OCI-LY1 (cell line): ENCODE results near the gene MYL12B.

ENCODE experiments used
- H2AFZ ChIP-seq: fragments of 200-600 bp; sonication (generic), shearing (Covaris generic); 2 replicates; pipeline ENCODE4 v1.6.0; 2014; ENCODE audit warnings: antibody characterized with exemption, mild to moderate bottlenecking, low read length
- H3F3A ChIP-seq: fragments of 200-600 bp; sonication (generic), shearing (Covaris generic); 2 replicates; pipeline ENCODE4 v1.6.0; 2014; ENCODE audit warnings: mild to moderate bottlenecking, antibody characterized with exemption, low read length, moderate library complexity; ENCODE audit not compliant: insufficient read depth
- H3K27ac ChIP-seq: fragments of 200-600 bp; sonication (generic); 2 replicates; pipeline ENCODE4 v1.5.1; 2014; ENCODE audit warnings: low read length, mixed run types, mild to moderate bottlenecking, low read depth; ENCODE audit not compliant: poor library complexity, severe bottlenecking
- H3K27me3 ChIP-seq: fragments of 200-600 bp; sonication (generic); 2 replicates; pipeline ENCODE4 v1.6.0; 2014; ENCODE audit warnings: antibody characterized with exemption, mild to moderate bottlenecking, low read length, moderate library complexity; ENCODE audit not compliant: insufficient read depth
- H3K36me3 ChIP-seq: fragments of 200-600 bp; sonication (generic); 2 replicates; pipeline ENCODE4 v1.6.1; 2014; ENCODE audit warnings: mild to moderate bottlenecking, antibody characterized with exemption, low read length, moderate library complexity, mixed read lengths; ENCODE audit not compliant: insufficient read depth
- H3K4me1 ChIP-seq: fragments of 200-600 bp; sonication (generic); 2 replicates; pipeline ENCODE4 v1.5.1; 2014; ENCODE audit warnings: mild to moderate bottlenecking, low read length, moderate library complexity; ENCODE audit not compliant: insufficient read depth, severe bottlenecking
- H3K4me2 ChIP-seq: fragments of 200-600 bp; sonication (generic), shearing (Covaris generic); 2 replicates; pipeline ENCODE4 v1.6.1; 2014; ENCODE audit warnings: low read length
- H3K4me3 ChIP-seq: fragments of 200-600 bp; sonication (generic); 2 replicates; pipeline ENCODE4 v1.5.1; 2014; ENCODE audit warnings: low read length, low read depth, mild to moderate bottlenecking, mixed read lengths; ENCODE audit not compliant: poor library complexity, severe bottlenecking
- H3K79me2 ChIP-seq: fragments of 200-600 bp; shearing (Covaris generic); 2 replicates; pipeline ENCODE4 v1.6.1; 2016; ENCODE audit warnings: mixed run types, low read length, mixed read lengths; ENCODE audit not compliant: insufficient read depth
- H3K9ac ChIP-seq: fragments of 200-600 bp; sonication (generic), shearing (Covaris generic); 2 replicates; pipeline ENCODE4 v1.6.1; 2014; ENCODE audit warnings: mild to moderate bottlenecking, low read length, mixed read lengths
- H3K9me2 ChIP-seq: fragments of 200-600 bp; sonication (generic), shearing (Covaris generic); 2 replicates; pipeline ENCODE4 v1.6.1; 2014; ENCODE audit warnings: low read depth, mild to moderate bottlenecking, low read length, mixed read lengths
- H3K9me3 ChIP-seq: fragments of 200-600 bp; shearing (Covaris generic); 2 replicates; pipeline ENCODE4 v1.6.1; 2014; ENCODE audit warnings: low read length, mixed read lengths
- H4K20me1 ChIP-seq: fragments of 200-600 bp; sonication (generic), shearing (Covaris generic); 2 replicates; pipeline ENCODE4 v1.6.0; 2016; ENCODE audit warnings: mild to moderate bottlenecking, low read length; ENCODE audit not compliant: insufficient read depth
- EZH2 ChIP-seq: fragments of 200-600 bp; sonication (generic), shearing (Covaris generic); IDR thresholded peaks from 2 replicates; pipeline ENCODE4 v1.8.0; 2017; ENCODE audit warnings: borderline replicate concordance, mixed run types, mild to moderate bottlenecking, antibody characterized with exemption, low read length, moderate library complexity, mixed read lengths
- TF ChIP-seq, protein P1 (sequence below): fragments of 200-600 bp; sonication (generic), shearing (Covaris generic); IDR thresholded peaks from 2 replicates; pipeline ENCODE4 v1.5.1; 2017; ENCODE audit warnings: mild to moderate bottlenecking, antibody characterized with exemption, low read length, moderate library complexity, mixed read lengths

Gene MYL12B

DNA sequence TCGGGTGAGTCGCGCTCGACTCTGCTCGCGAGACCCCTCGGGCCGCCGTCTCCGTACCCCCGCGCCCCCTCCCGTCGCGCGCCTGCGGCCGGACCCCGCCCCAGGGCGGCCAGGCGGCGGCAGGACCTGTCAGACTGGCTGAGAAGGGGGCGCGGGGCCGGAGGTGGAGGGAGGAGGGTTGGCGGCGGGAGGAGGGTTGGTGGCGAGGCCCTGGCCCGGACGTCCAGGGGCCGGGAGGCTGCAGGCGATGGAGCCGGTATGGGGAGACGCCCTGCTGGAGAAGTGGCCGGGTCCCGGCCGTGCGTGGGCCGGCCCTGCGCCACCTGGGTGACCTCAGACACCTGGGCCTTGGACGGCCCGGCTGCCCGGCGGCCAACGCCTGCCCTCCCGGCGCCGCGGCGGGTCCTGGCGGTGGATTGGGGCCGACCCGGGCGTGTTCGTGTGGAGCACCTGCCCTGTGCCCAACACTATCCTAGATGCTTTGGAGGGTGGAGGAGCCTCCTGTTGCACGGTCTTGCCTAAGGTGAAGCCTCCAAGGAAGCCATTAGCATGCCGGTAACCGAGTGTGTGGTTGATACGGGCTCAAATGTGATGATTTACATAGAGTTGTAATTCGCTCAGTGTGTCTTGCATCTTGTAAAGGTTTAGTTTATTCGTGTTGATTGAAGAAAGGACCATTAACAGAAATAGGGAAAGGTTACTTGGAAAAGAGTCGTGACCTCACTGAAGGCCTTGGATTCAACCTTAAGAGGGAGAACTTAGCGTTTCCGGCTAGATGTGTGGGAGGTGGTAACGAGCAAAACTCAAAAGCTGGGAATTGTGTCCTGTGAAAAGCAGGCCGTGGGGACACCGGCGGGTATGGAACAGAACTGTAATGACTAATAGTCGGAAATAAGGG, 550 bp downstream of the MYL12B start:
- no peaks in the 10 kb centered on the region for H4K20me1 ChIP-seq
- H3K9me2 ChIP-seq = no peaks in the 10 kb centered on the region
- H3K27ac ChIP-seq = peak overlapping the region; percentile 27
- H3K4me2 ChIP-seq = peak overlapping the region; percentile 69
- TF ChIP-seq EZH2 = no peak
- TF ChIP-seq, protein P1, sequence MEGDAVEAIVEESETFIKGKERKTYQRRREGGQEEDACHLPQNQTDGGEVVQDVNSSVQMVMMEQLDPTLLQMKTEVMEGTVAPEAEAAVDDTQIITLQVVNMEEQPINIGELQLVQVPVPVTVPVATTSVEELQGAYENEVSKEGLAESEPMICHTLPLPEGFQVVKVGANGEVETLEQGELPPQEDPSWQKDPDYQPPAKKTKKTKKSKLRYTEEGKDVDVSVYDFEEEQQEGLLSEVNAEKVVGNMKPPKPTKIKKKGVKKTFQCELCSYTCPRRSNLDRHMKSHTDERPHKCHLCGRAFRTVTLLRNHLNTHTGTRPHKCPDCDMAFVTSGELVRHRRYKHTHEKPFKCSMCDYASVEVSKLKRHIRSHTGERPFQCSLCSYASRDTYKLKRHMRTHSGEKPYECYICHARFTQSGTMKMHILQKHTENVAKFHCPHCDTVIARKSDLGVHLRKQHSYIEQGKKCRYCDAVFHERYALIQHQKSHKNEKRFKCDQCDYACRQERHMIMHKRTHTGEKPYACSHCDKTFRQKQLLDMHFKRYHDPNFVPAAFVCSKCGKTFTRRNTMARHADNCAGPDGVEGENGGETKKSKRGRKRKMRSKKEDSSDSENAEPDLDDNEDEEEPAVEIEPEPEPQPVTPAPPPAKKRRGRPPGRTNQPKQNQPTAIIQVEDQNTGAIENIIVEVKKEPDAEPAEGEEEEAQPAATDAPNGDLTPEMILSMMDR = no peak
- peaks cover 54% of the 10 kb centered on the region for H3K4me1 ChIP-seq
- H3K79me2 ChIP-seq = peaks cover 50% of the 10 kb centered on the region
- H3K9me3 ChIP-seq = no peaks in the 10 kb centered on the region
- H3F3A ChIP-seq = no peaks in the 10 kb centered on the region
- H3K27me3 ChIP-seq = no peaks in the 10 kb centered on the region
- H3K36me3 ChIP-seq = peaks cover 8% of the 10 kb centered on the region; the same call in 1 of the 2 replicates
- H3K4me3 ChIP-seq = peak overlapping the region; percentile 95
- H3K9ac ChIP-seq = peak overlapping the region; percentile 96
- H2AFZ ChIP-seq = no peak overlapping the region

DNA sequence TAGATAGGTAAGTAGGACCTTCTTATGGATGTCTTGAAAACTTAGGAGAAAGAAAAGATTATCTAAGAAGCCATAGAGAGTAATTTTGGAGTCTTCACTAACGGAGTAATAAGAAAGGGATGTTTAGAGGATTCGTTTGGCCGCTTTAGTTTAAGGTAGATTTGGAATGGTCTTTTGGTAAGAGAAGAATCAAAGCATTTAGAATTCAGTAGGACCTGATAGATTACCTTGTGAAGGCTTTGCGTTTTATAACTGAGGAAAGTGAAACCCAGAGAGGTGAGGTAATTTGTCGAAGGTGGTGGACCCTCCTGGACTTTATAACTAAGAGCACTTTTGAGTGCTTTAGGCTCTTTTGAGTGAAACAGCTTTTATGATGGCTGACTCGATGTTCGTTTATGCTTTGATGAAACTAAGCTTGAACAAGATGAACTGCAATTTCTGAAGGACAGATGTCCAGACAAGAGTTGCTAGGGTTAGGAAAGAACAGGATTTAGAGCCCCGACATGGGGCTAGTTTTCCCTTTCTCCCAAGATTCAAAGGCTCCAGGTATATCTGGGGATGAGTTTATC, 1.3 kb downstream of the MYL12B start:
- Histone ChIP-seq H3K79me2 (peaks cover 55% of the 10 kb centered on the region), H3K27me3 (no peaks in the 10 kb centered on the region), H3K4me3 (peak overlapping the region; percentile 95), H4K20me1 (no peaks in the 10 kb centered on the region), H2AFZ (no peak overlapping the region), H3K9me3 (no peaks in the 10 kb centered on the region), H3F3A (no peaks in the 10 kb centered on the region), H3K9me2 (no peaks in the 10 kb centered on the region), H3K4me2 (peak overlapping the region; percentile 69), H3K4me1 (peaks cover 54% of the 10 kb centered on the region), H3K9ac (peak overlapping the region; percentile 96), H3K36me3 (0 out of 2 replicates have a peak, but pooled peaks cover under 1% of the 10 kb centered on the region), H3K27ac (peak overlapping the region; percentile 27)
- TF ChIP-seq, protein P1 = no peak
- no peak for TF ChIP-seq EZH2

DNA sequence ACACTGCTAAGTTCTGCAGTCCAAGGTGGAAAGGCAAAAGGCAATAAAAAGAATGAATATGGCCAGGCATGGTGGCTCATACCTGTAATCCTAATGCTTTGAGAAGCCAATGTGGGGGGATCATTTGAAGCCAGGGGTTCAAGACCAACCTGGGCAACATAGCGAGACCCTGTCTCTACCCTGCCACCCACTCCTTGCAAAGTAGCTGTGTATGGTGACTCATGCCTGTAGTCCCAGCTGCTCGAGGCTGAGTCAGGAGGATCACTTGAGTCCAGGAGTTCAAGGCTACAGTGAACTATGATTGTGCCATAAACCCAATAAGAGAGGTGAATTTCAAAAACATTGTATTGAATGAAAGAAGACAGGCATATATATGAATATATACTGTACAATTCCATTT, 2.4 kb downstream of the MYL12B start:
- Histone ChIP-seq H3K4me2 (peak overlapping the region; percentile 68), H3F3A (no peaks in the 10 kb centered on the region), H3K4me1 (peaks cover 54% of the 10 kb centered on the region), H3K27me3 (no peaks in the 10 kb centered on the region), H3K9ac (no peak overlapping the region), H2AFZ (no peak overlapping the region), H4K20me1 (no peaks in the 10 kb centered on the region), H3K9me2 (no peaks in the 10 kb centered on the region), H3K27ac (peak overlapping the region; percentile 8), H3K79me2 (peaks cover 67% of the 10 kb centered on the region), H3K4me3 (peak overlapping the region; percentile 22), H3K36me3 (no peaks in the 10 kb centered on the region), H3K9me3 (no peaks in the 10 kb centered on the region)
- no peak for TF ChIP-seq EZH2
- TF ChIP-seq, protein P1 = no peak
